HG02943 (cell line): ENCODE data around the gene BICD1.
A peak's percentile ranks its signal among the peaks of the same experiment; 100 is the strongest.

Source experiments
- ATAC-seq: cut with Tn5 transposase; IDR thresholded peaks from one replicate; pipeline ENCODE4 v1.9.1; 2021; ENCODE audit warnings: mild to moderate bottlenecking, low read depth, moderate library complexity; ENCODE audit not compliant: unreplicated experiment

Gene BICD1

DNA sequence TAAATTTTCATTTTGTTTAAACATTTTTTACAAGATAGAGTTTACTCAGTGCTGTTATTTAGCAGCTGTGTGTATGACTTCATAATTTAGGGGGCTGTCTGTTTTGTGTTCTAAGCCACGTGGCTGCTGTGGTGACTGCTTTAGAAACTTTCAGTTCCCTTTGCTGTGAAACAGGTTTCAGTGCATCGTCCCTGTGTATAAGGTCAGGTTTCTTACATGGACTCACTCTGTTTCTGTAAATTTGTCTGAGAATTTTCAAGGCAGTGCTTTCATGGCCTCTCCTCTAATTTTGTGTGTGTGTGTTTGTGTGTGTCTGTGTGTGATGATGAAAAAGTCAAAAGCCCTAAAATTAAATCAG lies 32.4 kb downstream of the BICD1 start:
- ATAC-seq: peak; percentile 84

DNA sequence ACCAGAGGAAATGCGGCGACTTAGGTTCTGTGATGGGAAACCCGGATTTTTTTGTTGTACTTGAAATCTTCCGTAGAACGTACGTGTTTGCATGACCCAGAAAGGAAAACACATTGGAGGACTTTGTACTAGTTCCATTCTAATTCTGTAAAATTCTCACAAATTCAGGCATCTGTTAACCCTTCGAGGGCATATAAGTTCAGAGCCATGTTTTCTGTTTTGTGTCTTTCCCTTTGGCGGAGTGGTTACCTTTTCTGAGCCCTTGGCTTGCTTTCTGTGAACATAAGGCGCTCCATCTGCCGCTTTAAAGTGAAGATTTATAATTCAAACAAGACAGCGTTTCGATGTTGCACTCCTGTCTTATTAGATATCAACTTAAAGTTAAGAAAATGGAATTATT lies 34.2 kb downstream of the BICD1 start:
- ATAC-seq: no peak

DNA sequence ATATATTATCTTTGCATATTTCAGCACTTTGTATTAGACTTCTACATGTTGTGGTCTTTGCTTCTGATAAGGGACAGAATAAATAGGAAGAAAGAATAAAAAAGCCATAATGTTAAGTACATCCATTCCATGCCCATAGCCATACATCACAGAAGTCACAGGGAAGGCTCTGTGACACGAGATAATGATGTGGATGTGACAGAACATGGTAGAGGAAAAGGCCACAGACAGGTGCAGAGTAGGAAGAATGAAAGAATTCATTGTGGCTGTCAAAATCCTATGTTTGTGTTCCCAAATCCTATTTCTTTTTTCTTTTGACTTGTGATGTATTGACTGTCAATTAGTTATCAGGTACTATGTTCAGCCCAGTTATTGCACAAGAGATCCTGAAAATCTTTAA lies 38.4 kb downstream of the BICD1 start:
- ATAC-seq: no peak

DNA sequence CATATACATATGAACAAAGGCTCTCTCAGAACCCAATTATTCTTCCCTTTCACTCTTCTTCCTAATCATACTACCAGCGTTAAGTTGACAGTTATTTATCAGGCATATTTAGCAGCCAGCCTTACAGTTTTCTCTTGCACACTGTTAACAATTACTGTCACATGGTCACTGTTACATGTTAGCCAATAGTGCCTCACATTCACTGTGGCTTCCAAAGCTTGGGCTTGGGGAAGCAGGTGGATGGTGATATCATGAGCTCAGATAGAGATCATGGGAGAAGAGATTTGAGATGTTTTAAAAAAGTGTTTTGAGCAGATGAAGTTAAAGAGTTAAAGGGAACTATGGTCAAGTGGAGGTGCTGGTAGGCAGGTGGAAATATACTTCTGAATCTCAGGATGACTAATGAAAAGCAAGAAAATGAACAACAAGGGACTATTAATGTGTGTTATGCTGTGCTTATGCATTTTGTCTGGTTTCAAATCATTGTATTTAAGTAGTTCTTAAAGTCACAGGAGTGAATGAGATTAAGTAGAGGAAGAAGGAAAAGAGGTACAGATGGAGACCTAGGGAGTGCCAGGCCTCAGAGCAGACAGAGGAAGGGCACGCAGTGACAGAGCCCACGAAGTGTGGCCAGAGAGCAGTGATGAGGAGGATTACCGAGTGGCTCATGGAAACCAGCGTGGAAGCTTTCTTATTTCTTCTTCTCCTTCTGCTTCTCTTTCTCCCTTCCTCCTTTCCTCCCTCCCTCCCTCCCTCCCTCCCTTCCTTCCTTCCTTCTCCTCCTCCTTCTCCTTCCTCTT lies 39.6 kb downstream of the BICD1 start:
- no peak for ATAC-seq

DNA sequence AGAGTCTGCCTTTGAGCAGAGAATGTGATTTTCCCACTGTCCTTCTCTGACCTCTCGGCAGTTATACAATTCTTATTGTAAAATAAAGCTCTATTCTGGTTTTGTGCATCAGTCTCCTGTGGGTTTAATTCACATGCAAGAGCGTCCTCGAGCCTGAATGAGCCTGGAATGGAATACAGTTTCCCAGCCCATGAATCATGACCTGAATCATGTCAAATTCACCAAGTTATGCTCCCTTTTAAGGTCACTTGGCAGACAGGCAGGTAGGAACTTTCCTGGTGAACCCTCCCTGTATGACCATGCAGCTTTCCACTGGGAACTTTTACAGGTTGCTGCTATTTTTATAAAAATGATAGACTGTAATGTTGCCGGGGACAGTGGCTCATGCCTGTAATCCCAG lies 41.7 kb downstream of the BICD1 start:
- ATAC-seq: no peak

DNA sequence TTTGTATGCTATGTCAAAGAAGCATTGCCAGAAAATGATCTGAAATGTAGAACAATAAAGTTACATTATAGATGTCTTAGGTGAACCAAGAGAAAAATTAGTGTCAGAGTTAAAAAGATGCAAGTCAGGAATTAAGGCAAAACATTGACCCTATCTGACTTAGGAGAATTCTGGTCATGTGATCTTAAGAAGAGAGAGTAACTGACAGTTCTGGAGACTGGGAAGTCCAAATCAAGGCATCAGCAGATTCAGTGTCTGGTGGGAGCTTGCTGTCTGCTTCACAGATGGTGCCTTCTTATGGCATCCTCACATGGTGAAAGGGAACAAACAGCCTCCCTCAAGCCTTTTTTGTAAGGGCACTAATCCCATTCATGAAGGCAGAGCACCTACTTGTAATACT lies 42.8 kb downstream of the BICD1 start:
- no peak for ATAC-seq

DNA sequence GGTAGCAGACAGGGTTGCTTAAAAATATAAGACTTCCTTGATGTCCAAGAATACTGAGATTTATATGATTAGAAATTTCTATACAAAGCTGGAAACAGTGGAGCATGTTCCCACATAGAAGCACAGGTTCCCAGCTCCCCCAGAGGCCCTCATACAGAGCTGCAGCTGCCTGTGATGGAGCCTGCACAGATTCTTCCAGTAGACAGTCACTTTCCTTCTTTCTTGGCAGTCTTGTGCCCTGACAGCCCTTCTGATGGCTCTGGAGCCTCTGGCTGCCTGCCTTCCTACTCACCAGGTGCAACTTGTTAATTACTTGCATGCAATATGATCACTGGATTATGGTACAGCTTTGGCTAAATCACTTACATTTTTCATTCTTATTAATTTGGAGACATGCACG lies 44.4 kb downstream of the BICD1 start:
- no peak for ATAC-seq

DNA sequence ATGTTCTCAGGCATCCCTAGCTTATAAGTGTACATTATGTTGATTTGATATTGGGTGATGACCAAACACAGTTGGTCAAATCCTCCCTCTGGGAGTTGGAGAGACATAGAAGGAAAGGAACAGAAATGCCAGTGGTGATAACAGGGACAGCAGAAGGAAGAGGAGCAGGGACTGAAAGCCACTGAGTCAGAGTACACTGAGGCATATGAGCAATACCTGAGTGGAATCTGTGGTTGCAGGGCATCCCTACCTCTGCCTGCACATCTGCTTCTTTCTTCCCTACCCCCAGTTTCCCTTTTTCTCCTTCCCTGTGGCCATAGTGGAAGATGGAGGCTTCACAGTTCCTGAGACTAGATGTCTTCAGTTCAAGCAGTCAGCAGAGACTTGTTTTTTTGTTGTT lies 44.9 kb downstream of the BICD1 start:
- no peak for ATAC-seq

DNA sequence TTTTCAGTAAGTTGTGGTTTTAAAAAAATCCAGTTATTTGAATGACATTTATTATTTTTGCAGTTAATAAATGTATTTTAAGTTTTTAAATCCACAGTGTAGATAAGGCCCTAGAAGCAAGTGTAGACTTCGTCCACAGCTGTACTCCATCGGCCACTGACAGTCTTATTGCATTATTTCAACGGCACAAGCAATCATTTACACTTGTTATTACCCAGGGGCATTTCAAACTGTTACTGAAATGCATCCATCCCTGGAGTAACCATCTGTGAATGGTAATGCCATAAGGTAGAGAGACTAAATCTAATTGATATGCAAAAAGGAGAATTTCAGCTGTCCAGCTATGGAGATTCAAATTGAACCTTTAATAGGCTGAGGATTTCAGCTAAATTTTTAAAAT lies 48.4 kb downstream of the BICD1 start:
- no peak for ATAC-seq

DNA sequence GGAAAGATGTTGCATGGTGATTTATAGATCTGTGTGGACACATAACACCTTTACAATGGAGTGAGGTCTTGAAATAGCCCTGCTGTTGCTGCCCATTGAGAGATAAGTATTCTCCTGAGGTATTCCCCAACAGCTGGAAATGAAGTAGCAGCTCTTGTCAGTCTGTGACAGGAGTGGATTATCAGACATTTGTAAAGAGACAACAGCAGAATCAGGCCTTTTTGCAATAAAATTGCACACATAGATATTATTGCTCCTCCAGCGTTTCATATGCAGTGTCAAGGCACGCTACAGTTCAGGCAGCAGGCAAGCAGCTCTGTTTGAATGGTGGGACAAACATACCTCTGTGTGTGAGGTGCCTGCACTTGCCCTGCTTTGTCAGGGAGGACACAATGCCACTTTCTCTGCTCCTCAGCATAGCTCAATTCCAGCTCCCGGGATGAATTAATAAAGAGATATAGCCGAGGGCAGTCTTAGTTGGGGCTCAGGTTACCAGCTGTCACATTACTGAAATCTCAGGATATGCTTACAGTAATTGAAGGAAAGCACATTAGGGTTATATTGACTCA lies 49.4 kb downstream of the BICD1 start:
- no peak for ATAC-seq

DNA sequence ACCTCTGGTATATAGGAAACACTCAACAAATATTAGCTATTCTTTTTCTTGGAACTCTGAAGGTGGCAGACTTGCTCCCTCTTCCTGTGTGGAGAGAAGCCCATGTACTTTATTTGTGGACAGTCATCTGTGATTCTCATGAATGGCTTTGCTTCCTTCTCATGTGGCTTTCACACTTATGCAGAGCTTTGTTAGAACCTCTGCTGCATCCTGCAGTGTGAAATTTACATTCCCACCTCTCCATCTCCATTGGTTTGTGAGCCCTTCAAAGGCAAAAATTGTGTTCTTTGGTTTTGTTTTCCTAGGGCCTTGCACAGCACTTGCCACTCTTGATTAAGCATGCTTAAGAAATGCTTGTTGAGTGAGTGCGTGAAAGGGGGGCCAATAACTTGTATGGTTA lies 51.9 kb downstream of the BICD1 start:
- no peak for ATAC-seq

DNA sequence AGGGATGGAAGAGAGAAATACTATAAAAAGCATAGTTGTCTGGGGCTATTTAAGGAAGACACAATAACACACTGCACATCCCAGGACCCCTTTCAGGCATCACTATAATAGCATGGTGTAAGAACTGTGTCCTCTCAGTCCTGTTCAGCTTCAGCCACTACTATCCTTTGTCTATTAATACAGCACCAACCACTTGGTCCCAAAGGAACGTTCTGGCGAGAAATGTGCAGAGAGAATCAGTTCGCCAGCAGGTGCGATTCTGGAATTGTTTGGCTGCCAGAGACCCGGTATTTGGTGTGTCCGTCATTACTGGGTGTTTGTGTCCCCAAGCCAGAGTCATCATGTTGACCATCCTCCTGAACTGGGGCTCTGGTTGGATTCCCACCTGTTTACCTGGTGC lies 52.7 kb downstream of the BICD1 start:
- ATAC-seq: no peak

DNA sequence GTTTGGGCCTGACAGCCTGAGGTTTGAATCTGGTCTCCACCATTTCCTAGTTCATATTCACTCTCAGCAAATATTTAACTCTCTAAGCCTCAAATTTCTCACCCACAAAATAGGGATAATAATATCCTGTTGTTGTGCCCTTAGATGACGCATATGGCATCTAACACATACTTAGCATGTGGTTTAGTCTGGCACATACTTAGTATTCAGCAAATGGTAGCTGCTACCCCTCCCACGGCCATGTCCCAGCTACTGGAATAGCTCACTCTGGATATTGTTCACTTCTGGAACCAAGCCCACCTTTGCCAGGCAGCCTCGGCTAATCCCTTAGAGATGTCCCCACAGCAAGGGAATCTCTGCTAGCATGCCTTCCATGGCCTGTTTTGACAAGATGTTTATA lies 53.3 kb downstream of the BICD1 start:
- ATAC-seq: no peak

DNA sequence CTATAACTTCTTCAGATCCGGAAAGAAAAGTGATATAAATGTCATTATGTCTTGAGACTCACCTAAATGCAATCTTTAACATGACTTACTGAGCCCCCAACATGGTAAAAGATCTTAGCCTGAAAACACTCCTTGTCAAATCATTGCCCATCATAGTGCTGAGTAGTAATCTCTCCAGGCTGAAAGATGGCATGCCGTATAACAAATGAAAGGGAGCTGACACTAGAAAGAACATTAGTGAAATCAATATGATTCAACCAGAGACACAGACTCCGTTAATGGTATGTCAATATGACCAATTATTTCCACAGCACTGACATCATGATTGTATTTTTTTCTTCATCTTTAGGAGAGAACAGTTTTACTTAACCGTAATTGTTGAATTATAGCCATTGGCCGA lies 54.4 kb downstream of the BICD1 start:
- no peak for ATAC-seq

DNA sequence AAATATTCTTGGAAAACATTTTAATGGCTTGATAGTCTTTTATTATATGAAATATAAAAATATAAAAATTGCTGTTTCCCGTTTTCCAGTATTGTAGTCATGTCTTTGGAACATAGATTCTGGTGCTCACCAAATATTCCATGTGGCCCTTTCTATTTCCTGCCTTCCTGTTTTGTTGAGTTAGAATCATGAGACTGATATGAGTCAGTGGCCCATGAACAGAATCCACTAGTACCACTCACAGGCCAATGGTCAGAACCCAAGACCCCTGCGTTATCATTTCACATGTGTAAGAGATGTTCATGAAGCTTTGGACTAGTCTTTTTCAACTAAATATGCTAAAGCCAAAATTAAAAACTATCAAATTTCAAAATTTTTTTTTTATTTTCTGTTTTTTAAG lies 56.9 kb downstream of the BICD1 start:
- no peak for ATAC-seq

DNA sequence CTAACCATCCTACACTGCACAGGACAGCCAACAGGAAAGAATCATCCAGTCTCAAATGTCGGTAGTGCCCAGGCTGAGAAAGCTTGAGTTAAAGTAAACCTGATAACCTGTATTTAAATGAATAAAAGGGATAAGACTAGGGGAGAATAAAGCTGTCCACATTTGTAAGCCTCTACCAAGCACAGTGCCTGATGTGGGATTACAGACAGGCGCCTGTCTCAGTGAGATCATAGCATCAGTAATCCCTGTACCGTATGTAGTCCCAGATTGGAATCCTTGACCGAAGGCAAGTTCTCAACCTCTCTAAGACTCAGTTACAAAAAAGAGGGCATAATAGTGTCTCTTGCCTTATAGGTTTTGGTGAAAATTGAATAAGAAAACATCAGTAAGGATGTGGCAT lies 59.9 kb downstream of the BICD1 start:
- ATAC-seq: no peak

DNA sequence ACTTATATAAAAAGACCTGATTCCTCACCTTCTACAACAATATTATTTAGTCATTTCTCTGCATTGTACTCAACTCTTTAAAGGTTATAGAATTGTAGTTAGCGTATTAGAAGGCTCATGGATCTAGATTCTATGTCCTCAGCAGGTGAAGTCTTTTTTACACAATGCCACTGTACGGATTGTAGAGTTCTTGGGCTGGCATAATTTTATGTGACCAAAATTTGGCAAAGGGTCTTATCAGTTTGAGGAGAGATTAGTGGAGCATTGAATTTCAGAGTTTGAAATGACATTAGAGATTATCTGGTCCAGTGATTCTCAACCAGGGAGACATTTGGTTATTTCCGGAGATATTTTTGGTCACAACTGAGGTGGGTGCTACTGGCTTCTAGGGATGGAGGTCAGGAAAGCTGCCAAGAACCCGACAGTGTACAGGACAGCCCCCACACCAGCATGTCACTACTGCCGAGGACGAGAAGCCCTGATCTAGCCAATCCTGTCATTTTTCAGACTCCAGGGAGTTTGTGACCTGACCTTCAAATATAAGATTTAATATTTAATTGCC lies 63.9 kb downstream of the BICD1 start:
- no peak for ATAC-seq

DNA sequence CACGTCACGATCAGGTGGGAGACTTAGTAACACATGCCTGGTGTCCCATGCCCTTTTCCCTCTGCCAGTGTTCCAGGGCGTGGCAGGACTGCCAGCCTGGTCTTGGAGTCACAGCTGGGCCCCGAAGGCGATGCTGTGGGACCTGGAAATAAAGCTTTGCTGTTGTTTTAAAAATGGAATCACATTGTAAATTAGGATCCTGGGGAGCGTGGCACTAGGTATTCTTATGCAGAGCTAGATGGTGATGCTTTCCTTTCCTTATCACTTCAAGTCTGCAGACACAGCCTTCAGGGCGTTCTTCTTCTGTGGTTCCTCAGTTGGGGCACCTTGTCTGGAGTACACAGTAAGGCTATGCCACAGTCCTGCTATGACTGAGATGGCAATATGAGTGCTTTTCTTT lies 64.6 kb downstream of the BICD1 start:
- ATAC-seq: no peak

DNA sequence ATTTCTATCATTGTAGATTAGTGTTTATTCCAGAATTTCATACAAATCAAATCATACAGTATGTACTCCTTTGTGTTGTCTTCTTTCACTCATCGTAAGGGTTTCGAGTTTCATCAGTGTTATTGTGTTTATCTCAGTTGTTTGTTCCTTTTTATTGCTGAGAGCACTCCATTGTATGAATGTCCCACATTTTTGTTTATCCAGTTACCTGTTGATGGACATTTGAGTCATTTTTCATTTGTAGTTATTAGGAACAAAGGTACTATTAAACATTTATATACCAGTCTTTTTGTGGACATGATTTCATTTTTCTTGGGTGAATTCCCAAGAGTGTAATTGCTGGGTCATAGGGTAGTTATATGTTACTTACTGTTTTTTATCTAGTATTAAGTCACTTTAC lies 70.0 kb downstream of the BICD1 start:
- no peak for ATAC-seq

DNA sequence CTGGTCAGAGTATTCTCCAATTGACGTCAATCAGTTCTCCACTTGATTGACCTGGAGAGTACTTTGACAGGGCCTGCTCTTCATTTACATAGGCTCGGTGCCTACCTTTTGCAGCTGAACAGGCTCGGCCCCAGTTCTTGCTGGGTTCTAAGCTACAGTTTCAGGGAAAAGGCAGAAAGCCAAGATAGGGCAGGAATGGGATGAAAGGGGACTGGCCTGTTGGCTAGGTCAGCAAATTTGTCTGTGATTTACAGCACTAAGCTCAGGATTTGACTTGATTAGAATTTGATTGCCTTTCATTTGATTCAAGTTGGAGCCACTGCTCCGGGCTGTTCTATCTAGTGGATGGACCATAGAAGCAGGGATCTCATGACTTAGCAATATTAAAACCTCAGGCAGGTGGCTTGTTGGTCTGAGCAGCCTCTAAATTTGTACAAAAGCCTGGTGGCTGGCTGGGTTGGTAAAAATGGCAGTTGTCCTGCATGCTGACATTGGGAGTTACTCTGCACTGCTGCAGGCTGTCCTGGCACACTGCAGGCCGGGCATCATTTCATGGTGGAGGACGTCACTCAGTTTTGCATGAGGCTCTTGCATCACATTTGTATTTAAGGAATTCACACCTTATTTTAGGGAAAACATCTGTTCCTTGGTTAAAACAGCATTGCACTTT lies 71.8 kb downstream of the BICD1 start:
- ATAC-seq: no peak

DNA sequence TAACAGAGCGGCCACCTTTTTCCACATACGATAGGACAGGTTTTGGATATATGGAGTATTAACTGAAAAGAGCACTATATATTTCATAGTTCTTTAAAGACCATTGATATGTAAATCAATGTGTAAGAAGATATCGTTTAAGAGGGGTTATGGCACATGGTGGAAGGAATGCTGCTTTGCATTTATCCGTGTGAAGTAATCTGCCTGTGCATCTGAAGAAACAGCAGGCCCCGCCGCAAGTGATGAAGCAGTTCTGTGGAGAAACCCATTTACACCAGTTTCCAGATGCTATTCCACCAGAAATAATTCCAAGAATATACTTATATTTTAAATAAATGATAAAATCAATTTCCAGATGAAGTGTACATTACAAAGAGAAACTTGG lies 72.4 kb downstream of the BICD1 start:
- no peak for ATAC-seq
